ENCODE data around the gene VENTX. TPM values are rescaled to one million over a fixed set of nuclear protein-coding genes. Genes with fewer than 3 reads are reported as not detected.

The VENTX gene
- total RNA-seq, 1 experiment from 2014 or later: not detected

GRCh38 chr10:133199488-133199885 lies 38.2 kb upstream of the VENTX start:
- Histone ChIP-seq H3K27me3 (ENCODE audit: insufficient read depth, low read length) (no peaks in the 10 kb centered on the region), H3K9me2 (ENCODE audit: insufficient read depth) (no peaks in the 10 kb centered on the region), H3K9ac (ENCODE audit: low read length) (no peak overlapping the region), H4K20me1 (ENCODE audit: insufficient read depth) (no peaks in the 10 kb centered on the region), H3K36me3 (ENCODE audit: control insufficient read depth in 1 of 2, insufficient read depth in 2 of 2, low read length in 2 of 2) (no peaks in the 10 kb centered on the region), H3K9me3 (ENCODE audit: control insufficient read depth in 1 of 2, insufficient read depth in 1 of 2, low read depth in 1 of 2, low read length in 2 of 2) (no peaks in the 10 kb centered on the region), H3K79me2 (ENCODE audit: insufficient read depth, low read length) (no peaks in the 10 kb centered on the region), H3K4me1 (ENCODE audit: control insufficient read depth in 1 of 2, insufficient read depth in 2 of 2, low read length in 2 of 2) (no peaks in the 10 kb centered on the region), H2AFZ (ENCODE audit: low read depth, low read length, poor library complexity, severe bottlenecking) (no peak overlapping the region), H3K4me2 (ENCODE audit: low read length) (no peak overlapping the region), H3K27ac (ENCODE audit: low read depth, low read length) (no peak overlapping the region), H3K4me3 (replicated peaks in 1 of 2; ENCODE audit: low read depth in 1 of 2, low read length in 2 of 2) (no peak overlapping the region)
- no peak for ATAC-seq
- ChIA-PET POLR2A (no interaction called here), CTCF (no interaction called here), RAD21 (ENCODE audit: low non-redundant PET in 1 of 2, low total read pairs in 2 of 2, uncharacterized antibody in 2 of 2, unreplicated experiment in 2 of 2) (no interaction called here)
- intact Hi-C loops (cut with micrococcal nuclease): no loop called here
- TF ChIP-seq YY1 (IDR thresholded peaks at IDR 0.05; ENCODE audit: extremely low read depth, insufficient replicate concordance, low read depth, low read length) (no peak), RAD21 (IDR thresholded peaks at IDR 0.05; ENCODE audit: low read depth) (no peak), ZNF274 (IDR thresholded peaks at IDR 0.05; ENCODE audit: low read depth, low read length) (no peak)
- DNase-seq (ENCODE audit: low read depth, low spot score): no peak
- no TSS peak for BruUV-seq (replicated peaks)

GRCh38 chr10:133199992-133200611 lies 37.6 kb upstream of the VENTX start:
- Histone ChIP-seq H3K9me3 (ENCODE audit: control insufficient read depth in 1 of 2, insufficient read depth in 1 of 2, low read depth in 1 of 2, low read length in 2 of 2) (no peaks in the 10 kb centered on the region), H3K27ac (ENCODE audit: low read depth, low read length) (no peak overlapping the region), H3K9ac (ENCODE audit: low read length) (no peak overlapping the region), H3K4me2 (ENCODE audit: low read length) (no peak overlapping the region), H3K36me3 (ENCODE audit: control insufficient read depth in 1 of 2, insufficient read depth in 2 of 2, low read length in 2 of 2) (no peaks in the 10 kb centered on the region), H3K27me3 (ENCODE audit: insufficient read depth, low read length) (no peaks in the 10 kb centered on the region), H4K20me1 (ENCODE audit: insufficient read depth) (no peaks in the 10 kb centered on the region), H2AFZ (ENCODE audit: low read depth, low read length, poor library complexity, severe bottlenecking) (no peak overlapping the region), H3K79me2 (ENCODE audit: insufficient read depth, low read length) (no peaks in the 10 kb centered on the region), H3K4me3 (replicated peaks in 1 of 2; ENCODE audit: low read depth in 1 of 2, low read length in 2 of 2) (no peak overlapping the region), H3K9me2 (ENCODE audit: insufficient read depth) (no peaks in the 10 kb centered on the region), H3K4me1 (ENCODE audit: control insufficient read depth in 1 of 2, insufficient read depth in 2 of 2, low read length in 2 of 2) (no peaks in the 10 kb centered on the region)
- DNase-seq (ENCODE audit: low read depth, low spot score) (no peak), ATAC-seq (no peak)
- no TSS peak for BruUV-seq (replicated peaks)
- RAD21 ChIA-PET (ENCODE audit: low non-redundant PET in 1 of 2, low total read pairs in 2 of 2, uncharacterized antibody in 2 of 2, unreplicated experiment in 2 of 2): no interaction called here
- CTCF ChIA-PET: no interaction called here
- POLR2A ChIA-PET: no interaction called here
- TF ChIP-seq EZH2phosphoT487 (IDR thresholded peaks at IDR 0.05; ENCODE audit: borderline replicate concordance) (no peak), YY1 (IDR thresholded peaks at IDR 0.05; ENCODE audit: extremely low read depth, insufficient replicate concordance, low read depth, low read length) (no peak), ZNF274 (IDR thresholded peaks at IDR 0.05; ENCODE audit: low read depth, low read length) (no peak), EGR1 (IDR thresholded peaks at IDR 0.05; ENCODE audit: low read depth) (no peak), POLR2A (IDR thresholded peaks at IDR 0.05; ENCODE audit: borderline replicate concordance, extremely low read depth, insufficient read depth, insufficient read length) (no peak), MAX (IDR thresholded peaks at IDR 0.05) (no peak)
- intact Hi-C loops (cut with micrococcal nuclease): no loop called here

All from HCT116 (cell line).